IMR-90 (cell line): Measurements from ENCODE around the gene MTHFD2. TPM values are rescaled to one million over a fixed set of nuclear protein-coding genes. Genes with fewer than 3 reads are reported as not detected.

Experiments
- ATAC-seq: fragments of 200-7000 bp; cut with Tn5 transposase; 2 replicates; pipeline ENCODE4 v1.9.1; 2020; ENCODE audit warnings: low read depth, mild to moderate bottlenecking, moderate library complexity
- BruUV-seq: library from RNA; stranded (reverse); fragments of 400-500 nt; replicated peaks from 2 replicates; lab custom pipeline; 2021; lab: Mats Ljungman, UMichigan
- CTCF ChIA-PET: fragments of 300-600 bp; formaldehyde crosslinking; extraction: SDS; loops from one replicate; lab custom pipeline; 2021; ENCODE audit warnings: antibody characterized with exemption; lab: Yijun Ruan, JAX
- POLR2A ChIA-PET: fragments of 300-600 bp; sonication (Branson Sonifier 250); formaldehyde crosslinking; loops from one replicate; lab custom pipeline; 2022; ENCODE audit warnings: antibody characterized with exemption; ENCODE audit not compliant: unreplicated experiment; lab: Charles Lee
- DNase-seq: peaks from one replicate; pipeline ENCODE4 v3.0.0; 2013
- H2AFZ ChIP-seq: replicated peaks from 2 replicates; pipeline ENCODE3; 2013; ENCODE audit warnings: low read length, mild to moderate bottlenecking; ENCODE audit not compliant: poor library complexity
- H2AK5ac ChIP-seq: 2 replicates; pipeline ENCODE4 v1.6.1; 2013; ENCODE audit warnings: low read depth, low read length, inconsistent platforms
- H2AK9ac ChIP-seq: replicated peaks from 2 replicates; pipeline ENCODE3; 2013; ENCODE audit warnings: mild to moderate bottlenecking, low read depth, low read length, moderate library complexity; ENCODE audit not compliant: poor library complexity
- H2BK120ac ChIP-seq: 2 replicates; pipeline ENCODE4 v1.6.1; 2013; ENCODE audit warnings: low read depth, low read length, inconsistent platforms
- H2BK15ac ChIP-seq: 3 replicates; pipeline ENCODE4 v1.6.1; 2013; ENCODE audit warnings: low read depth, low read length, inconsistent platforms
- H2BK20ac ChIP-seq: 2 replicates; pipeline ENCODE4 v1.6.1; 2013; ENCODE audit warnings: low read depth, mild to moderate bottlenecking, inconsistent platforms, low read length, moderate library complexity
- H2BK5ac ChIP-seq: 2 replicates; pipeline ENCODE4 v1.6.1; 2013; ENCODE audit warnings: mild to moderate bottlenecking, low read depth, low read length, inconsistent platforms; ENCODE audit not compliant: poor library complexity, severe bottlenecking
- H3K14ac ChIP-seq: replicated peaks from 2 replicates; pipeline ENCODE4 v1.6.1; 2013; ENCODE audit warnings: low read depth, low read length, inconsistent platforms
- H3K18ac ChIP-seq: 2 replicates; pipeline ENCODE4 v1.6.1; 2013; ENCODE audit warnings: low read depth, low read length, control low read depth
- H3K23ac ChIP-seq: 2 replicates; pipeline ENCODE4 v1.6.1; 2013; ENCODE audit warnings: low read depth, low read length, inconsistent platforms
- H3K27ac ChIP-seq: 2 replicates; pipeline ENCODE4 v1.5.1; 2013; ENCODE audit warnings: mild to moderate bottlenecking, control low read depth, low read length; ENCODE audit not compliant: insufficient read depth
- H3K27me3 ChIP-seq: 2 replicates; pipeline ENCODE4 v1.6.1; 2013; ENCODE audit warnings: low read length; ENCODE audit not compliant: control insufficient read depth, insufficient read depth
- H3K36me3 ChIP-seq: 2 replicates; pipeline ENCODE4 v1.6.1; 2013; ENCODE audit warnings: low read length, mixed read lengths; ENCODE audit not compliant: control insufficient read depth, insufficient read depth
- H3K4ac ChIP-seq: 2 replicates; pipeline ENCODE4 v1.6.1; 2013; ENCODE audit warnings: low read depth, low read length, inconsistent platforms
- H3K4me1 ChIP-seq: 2 replicates; pipeline ENCODE4 v1.6.1; 2013; ENCODE audit warnings: low read length, mixed read lengths; ENCODE audit not compliant: control insufficient read depth, insufficient read depth
- H3K4me2 ChIP-seq: 2 replicates; pipeline ENCODE4 v1.6.1; 2013; ENCODE audit warnings: low read depth, mild to moderate bottlenecking, control low read depth, low read length, moderate library complexity
- H3K4me3 ChIP-seq: 2 replicates; pipeline ENCODE4 v1.5.1; 2013; ENCODE audit warnings: low read depth, mild to moderate bottlenecking, control low read depth, low read length, moderate library complexity; ENCODE audit not compliant: insufficient read depth
- H3K56ac ChIP-seq: 2 replicates; pipeline ENCODE4 v1.6.1; 2013; ENCODE audit warnings: low read length, inconsistent platforms; ENCODE audit not compliant: insufficient read depth; ENCODE audit errors: extremely low read depth
- H3K79me1 ChIP-seq, 2 experiments: 2 replicates each; pipeline ENCODE4 v1.6.1; 2013; ENCODE audit warnings: low read length in 2 of 2, inconsistent platforms in 1 of 2, low read depth in 1 of 2
- H3K9ac ChIP-seq: 2 replicates; pipeline ENCODE4 v1.6.1; 2013; ENCODE audit warnings: low read depth, low read length, control low read depth
- H3K9me1 ChIP-seq: 2 replicates; pipeline ENCODE4 v1.6.1; 2013; ENCODE audit warnings: low read length, inconsistent platforms; ENCODE audit not compliant: insufficient read depth
- H3K9me3 ChIP-seq: 2 replicates; pipeline ENCODE4 v1.6.1; 2013; ENCODE audit warnings: low read length; ENCODE audit not compliant: control insufficient read depth, insufficient read depth
- H4K20me1 ChIP-seq: 2 replicates; pipeline ENCODE4 v1.6.1; 2013; ENCODE audit warnings: low read length, inconsistent platforms; ENCODE audit not compliant: insufficient read depth
- H4K5ac ChIP-seq: 2 replicates; pipeline ENCODE4 v1.6.1; 2013; ENCODE audit warnings: mild to moderate bottlenecking, low read depth, low read length, control low read depth
- H4K8ac ChIP-seq, 2 experiments: 2 replicates each; pipeline ENCODE4 v1.6.1; 2013; ENCODE audit warnings: low read depth in 2 of 2, low read length in 2 of 2, control low read depth in 1 of 2, inconsistent platforms in 1 of 2
- H4K91ac ChIP-seq: 2 replicates; pipeline ENCODE4 v1.6.1; 2013; ENCODE audit warnings: low read depth, low read length, inconsistent platforms; ENCODE audit not compliant: insufficient read depth
- BHLHE40 ChIP-seq: fragments of 150-350 bp; IDR thresholded peaks from 2 replicates; pipeline ENCODE4 v1.6.1; 2016; ENCODE audit warnings: mild to moderate bottlenecking, low read depth, low read length
- CEBPB ChIP-seq: IDR thresholded peaks from 2 replicates; pipeline ENCODE4 v1.6.1; 2012; ENCODE audit warnings: low read depth, low read length, improper control_type of control experiment
- FOS ChIP-seq: fragments of 150-350 bp; IDR thresholded peaks from 2 replicates; pipeline ENCODE4 v1.6.1; 2016; ENCODE audit warnings: low read depth, low read length
- MXI1 ChIP-seq: IDR thresholded peaks from 2 replicates; pipeline ENCODE4 v1.6.1; 2012; ENCODE audit warnings: low read depth, mild to moderate bottlenecking, low read length, moderate library complexity, borderline replicate concordance
- RAD21 ChIP-seq: IDR thresholded peaks from 2 replicates; pipeline ENCODE4 v1.6.1; 2012; ENCODE audit warnings: low read length, improper control_type of control experiment
- USF2 ChIP-seq: fragments of 150-350 bp; IDR thresholded peaks from 2 replicates; pipeline ENCODE4 v1.6.1; 2017; ENCODE audit warnings: mild to moderate bottlenecking, antibody characterized with exemption, low read length, low read depth
- WGBS, 2 experiments: methylation state at CpG; one replicate each; pipeline versions ENCODE4 v1.1.5 to v1.1.7; 2013; ENCODE audit warnings: missing lambda C conversion rate in 2 of 2; ENCODE audit not compliant: insufficient read length in 1 of 2; ENCODE audit errors: extremely low coverage in 2 of 2; 5-methylcytosine and 5-hydroxymethylcytosine counted together
- dilution Hi-C: fragments of 300-500 bp; cut with HindIII; formaldehyde crosslinking; loops from one replicate; pipeline ENCODE4 v1.14.3; 2018; ENCODE audit warnings: low sequenced_read_pairs; ENCODE audit not compliant: unreplicated experiment
- in situ Hi-C: fragments of 300-500 bp; cut with MboI; formaldehyde crosslinking; loops from 3 replicates; pipeline ENCODE4 v1.14.3; 2019; ENCODE audit warnings: low sequenced_read_pairs, inconsistent platforms, mixed read lengths
- intact Hi-C: fragments of 100-400 bp; cut with micrococcal nuclease; formaldehyde crosslinking; loops from 2 replicates; pipeline ENCODE4 v1.10.0; 2022
- polyA plus RNA-seq, 3 experiments: library from polyadenylated mRNA; depleted of rRNA; stranded (reverse); fragments of >200 nt; gene quantifications; 2 replicates each; pipeline ENCODE4 v1.2.3, GENCODE V29; 2012; ENCODE audit warnings: low replicate concordance in 1 of 3
- total RNA-seq: library from RNA; depleted of rRNA; stranded (reverse); fragments of >200 nt; gene quantifications from 2 replicates; pipeline ENCODE4 v1.2.3, GENCODE V29; 2012

Gene MTHFD2
- total and polyA plus RNA-seq, 2 of the 4 experiments (the other 2 are of a cell fraction): 66.8 to 122 TPM

- no peak overlapping the region for H3K14ac ChIP-seq
- DNase-seq: no peak
- H4K91ac ChIP-seq: no peak overlapping the region
- H3K4me3 ChIP-seq: no peak overlapping the region
- in situ Hi-C loops: no loop called here
- H3K56ac ChIP-seq: no peak overlapping the region
- H3K23ac ChIP-seq: no peak overlapping the region
- H2AK5ac ChIP-seq: no peak overlapping the region
- no peaks in the 10 kb centered on the region for H3K79me1 ChIP-seq
- no peak overlapping the region for H3K4me2 ChIP-seq
- H3K27me3 ChIP-seq: peaks cover 11% of the 10 kb centered on the region; the same call in 1 of the 2 replicates
- H2AFZ ChIP-seq: no peak overlapping the region
- H3K9ac ChIP-seq: no peak overlapping the region
- no peak for ATAC-seq
- H2AK9ac ChIP-seq: no peak overlapping the region
- WGBS, 2 experiments: 67% methylated on average over 5 of the region's 5 CpGs; no CpG with 5 or more reads in 1 of the 2 experiments
- no peaks in the 10 kb centered on the region; the same call in 1 of the 2 replicates for H4K20me1 ChIP-seq
- dilution Hi-C loops: no loop called here
- no peak overlapping the region for H4K5ac ChIP-seq
- no peaks in the 10 kb centered on the region for H3K9me3 ChIP-seq
- no peak overlapping the region for H4K8ac ChIP-seq
- H3K27ac ChIP-seq: no peak overlapping the region
- CTCF ChIA-PET: no interaction called here
- intact Hi-C loops: no loop called here
- H3K9me1 ChIP-seq: no peaks in the 10 kb centered on the region; the same call in 1 of the 2 replicates
- H3K36me3 ChIP-seq: no peaks in the 10 kb centered on the region
- H3K4ac ChIP-seq: no peak overlapping the region
- H2BK20ac ChIP-seq: no peak overlapping the region
- TF ChIP-seq USF2 (no peak), BHLHE40 (no peak), CEBPB (no peak), FOS (no peak), RAD21 (no peak), MXI1 (no peak)
- H2BK15ac ChIP-seq: no peak overlapping the region
- H2BK120ac ChIP-seq: no peak overlapping the region
- BruUV-seq: no TSS peak
- peaks cover 2% of the 10 kb centered on the region; the same call in 1 of the 2 replicates for H3K4me1 ChIP-seq
- POLR2A ChIA-PET: no interaction called here
- no peak overlapping the region for H3K18ac ChIP-seq
- no peak overlapping the region for H2BK5ac ChIP-seq
Observed at GRCh38 chr2:74227646-74228045, 29.2 kb downstream of the MTHFD2 start.
